Adrenal gland (tissue), 5 donors: ENCODE results near the gene NECAB2.

Experiments used
- CTCF ChIP-seq, 6 experiments: fragments of 450-650 bp in 4 of 6; fragments of 200-600 bp in 2 of 6; sonication (generic) in 1 of 6; IDR thresholded peaks; 1 replicate in 5 of 6; 2 replicates in 1 of 6; pipeline versions ENCODE4 v1.5.1 to v1.8.0; 2016 to 2021; ENCODE audit warnings: antibody characterized with exemption in 6 of 6, mild to moderate bottlenecking in 2 of 6, moderate library complexity in 1 of 6
- POLR2A ChIP-seq, 2 donors: fragments of 450-650 bp; IDR thresholded peaks; one replicate each; pipeline ENCODE4 v1.6.1; 2017; ENCODE audit warnings: antibody characterized with exemption in 2 of 2, mild to moderate bottlenecking in 2 of 2, moderate library complexity in 1 of 2
- donor health status: DM: no; HTN: no; CAD: no.

DNA sequence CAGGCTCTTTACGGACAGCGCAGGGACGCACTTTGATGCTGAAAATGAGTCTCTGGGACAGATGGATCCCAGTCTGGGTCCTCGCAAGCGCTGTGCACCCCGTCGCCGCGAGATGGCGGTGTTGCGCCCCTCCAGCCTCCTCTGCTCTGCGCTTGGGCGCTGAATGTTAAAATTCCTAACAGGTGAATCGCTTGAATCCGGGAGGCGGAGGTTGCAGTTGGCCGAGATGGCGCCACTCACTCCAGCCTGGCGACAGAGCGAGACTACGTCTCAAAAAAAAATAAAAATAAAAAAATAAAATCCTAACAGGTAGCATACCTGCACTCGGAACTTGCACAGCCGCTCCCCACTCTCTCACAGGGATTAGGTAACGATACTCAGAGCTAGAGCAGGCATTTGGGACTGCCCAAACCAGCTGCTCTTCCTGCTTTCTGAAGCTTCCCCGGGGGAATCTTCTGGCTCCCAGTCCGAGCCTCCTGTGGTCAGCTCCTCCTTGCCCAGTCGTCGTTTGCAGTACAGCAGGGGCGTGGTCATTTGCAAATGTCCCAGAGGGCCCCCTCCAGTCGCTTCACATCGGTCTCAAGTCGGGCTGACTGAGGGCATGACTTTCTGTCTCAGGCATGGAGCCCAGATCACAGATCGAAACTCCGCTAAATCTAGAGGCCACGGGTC lies 41.2 kb upstream of the NECAB2 start:
- TF ChIP-seq CTCF (IDR thresholded peaks at IDR 0.05) (peak; percentile 85 to 98 (median 88)), POLR2A (IDR thresholded peaks at IDR 0.05) (no peak)
